GM12878 (cell line): ENCODE data around the gene CACNA1B. TPM values are rescaled to one million over a fixed set of nuclear protein-coding genes. Genes with fewer than 3 reads are reported as not detected.

Experiments
- ATAC-seq: fragments of 200-7000 bp; cut with Tn5 transposase; 3 replicates; pipeline ENCODE4 v1.9.1; 2020; ENCODE audit warnings: mild to moderate bottlenecking, moderate library complexity
- BruUV-seq: library from RNA; stranded (reverse); fragments of 400-500 nt; replicated peaks from 2 replicates; lab custom pipeline; 2021; lab: Mats Ljungman, UMichigan
- CTCF ChIA-PET: fragments of 300-600 bp; sonication (Branson Sonifier 250); formaldehyde crosslinking; extraction: SDS; loops from one replicate; lab custom pipeline; 2021; ENCODE audit warnings: inconsistent platforms; lab: Yijun Ruan, JAX
- POLR2A ChIA-PET: fragments of 350-600 bp; formaldehyde crosslinking; extraction: SDS; loops from one replicate; lab custom pipeline; 2021; ENCODE audit warnings: inconsistent platforms; lab: Charles Lee
- RAD21 ChIA-PET: fragments of 300-600 bp; sonication (Branson Sonifier 250); formaldehyde crosslinking; loops from one replicate; lab custom pipeline; 2023; ENCODE audit warnings: antibody characterized with exemption; ENCODE audit not compliant: unreplicated experiment; lab: Charles Lee
- SMC1A ChIA-PET: fragments of 300-600 bp; sonication (Branson Sonifier 250); formaldehyde crosslinking; loops from one replicate; lab custom pipeline; 2023; ENCODE audit not compliant: unreplicated experiment, uncharacterized antibody; lab: Charles Lee
- DNase-seq: peaks from one replicate; pipeline ENCODE4 v3.0.0-alpha.2; 2011; ENCODE audit warnings: low read depth, low spot score
- FAIRE-seq: peaks from 3 replicates; lab custom pipeline; 2011; peaks lifted over from hg19 to GRCh38; lab: Jason Lieb, UNC
- H2AFZ ChIP-seq: 2 replicates; pipeline ENCODE4 v1.6.0; 2011; ENCODE audit warnings: low read depth, low read length, control low read depth; ENCODE audit not compliant: control insufficient read depth
- H3K27ac ChIP-seq: 2 replicates; pipeline ENCODE4 v1.5.1; 2011; ENCODE audit warnings: control low read depth; ENCODE audit not compliant: control insufficient read depth, insufficient read depth
- H3K27me3 ChIP-seq, 2 experiments: replicated peaks in 1 of 2; 2 replicates each; pipeline versions ENCODE4 v1.6.0 to v1.6.1; 2011; ENCODE audit warnings: low read length in 1 of 2; ENCODE audit not compliant: control insufficient read depth in 2 of 2, insufficient read depth in 2 of 2
- H3K36me3 ChIP-seq, 2 experiments: 2 replicates each; pipeline ENCODE4 v1.5.1; 2011; ENCODE audit warnings: low read length in 1 of 2; ENCODE audit not compliant: control insufficient read depth in 2 of 2, insufficient read depth in 2 of 2
- H3K4me1 ChIP-seq: 2 replicates; pipeline ENCODE4 v1.6.1; 2011; ENCODE audit warnings: mild to moderate bottlenecking, low read length, moderate library complexity, mixed read lengths; ENCODE audit not compliant: control insufficient read depth, insufficient read depth
- H3K4me2 ChIP-seq: 2 replicates; pipeline ENCODE4 v1.6.0; 2011; ENCODE audit warnings: control low read depth; ENCODE audit not compliant: control insufficient read depth, insufficient read depth
- H3K4me3 ChIP-seq: fragments of 200-600 bp; sonication (generic); 2 replicates; pipeline ENCODE4 v1.5.1; 2016
- H3K79me2 ChIP-seq: 2 replicates; pipeline ENCODE4 v1.6.0; 2011; ENCODE audit warnings: low read length; ENCODE audit not compliant: control insufficient read depth, insufficient read depth
- H3K9ac ChIP-seq: 2 replicates; pipeline ENCODE4 v1.8.0; 2011; ENCODE audit warnings: low read length, control low read depth, mixed read lengths; ENCODE audit not compliant: control insufficient read depth, insufficient read depth
- H3K9me3 ChIP-seq: replicated peaks from 3 replicates; pipeline ENCODE4 v1.5.1; 2011; ENCODE audit warnings: mild to moderate bottlenecking, low read length; ENCODE audit not compliant: control insufficient read depth, insufficient read depth
- H4K20me1 ChIP-seq: 2 replicates; pipeline ENCODE4 v1.6.0; 2011; ENCODE audit not compliant: control insufficient read depth, insufficient read depth
- CBX5 ChIP-seq: sonication (generic); IDR thresholded peaks from 2 replicates; pipeline ENCODE4 v1.6.1; 2016; ENCODE audit warnings: low read depth, moderate library complexity, mild to moderate bottlenecking, inconsistent platforms
- FOXM1 ChIP-seq: IDR thresholded peaks from 2 replicates; pipeline ENCODE4 v1.6.1; 2012; ENCODE audit warnings: low read depth, mild to moderate bottlenecking, inconsistent platforms, low read length, moderate library complexity
- GATAD2B ChIP-seq: fragments of 450-650 bp; conservative IDR thresholded peaks from 2 replicates; pipeline ENCODE4 v1.6.1; 2017; ENCODE audit warnings: low read depth, mild to moderate bottlenecking, moderate library complexity
- HDGF ChIP-seq: fragments of 450-650 bp; IDR thresholded peaks from 2 replicates; pipeline ENCODE4 v1.6.1; 2016; ENCODE audit warnings: antibody characterized with exemption
- MYC ChIP-seq: IDR thresholded peaks from 2 replicates; pipeline ENCODE4 v1.6.1; 2011; ENCODE audit warnings: mild to moderate bottlenecking, low read length, moderate library complexity, inconsistent platforms; ENCODE audit not compliant: insufficient read depth, insufficient replicate concordance, insufficient read length, severe bottlenecking
- NFXL1 ChIP-seq: fragments of 450-650 bp; IDR thresholded peaks from 2 replicates; pipeline ENCODE4 v1.6.1; 2017; ENCODE audit warnings: antibody characterized with exemption, mild to moderate bottlenecking, borderline replicate concordance
- NRF1 ChIP-seq: conservative IDR thresholded peaks from 2 replicates; pipeline ENCODE4 v1.6.1; 2011; ENCODE audit warnings: mild to moderate bottlenecking, low read depth, low read length, improper control_type of control experiment
- PAX5 ChIP-seq: IDR thresholded peaks from 2 replicates; pipeline ENCODE4 v1.6.1; 2011; ENCODE audit warnings: low read depth, low read length, borderline replicate concordance
- POLR2A ChIP-seq: IDR thresholded peaks from 2 replicates; pipeline ENCODE4 v1.6.1; 2011; ENCODE audit warnings: low read depth, mild to moderate bottlenecking, low read length
- RAD51 ChIP-seq: fragments of 450-650 bp; IDR thresholded peaks from 2 replicates; pipeline ENCODE4 v1.6.1; 2016; ENCODE audit warnings: moderate library complexity, mild to moderate bottlenecking, inconsistent platforms
- SMARCA5 ChIP-seq: fragments of 450-650 bp; IDR thresholded peaks from 2 replicates; pipeline ENCODE4 v1.6.1; 2017; ENCODE audit warnings: mild to moderate bottlenecking
- SPI1 ChIP-seq: IDR thresholded peaks from 2 replicates; pipeline ENCODE4 v1.6.1; 2011; ENCODE audit warnings: low read depth, mild to moderate bottlenecking, low read length, moderate library complexity, borderline replicate concordance; ENCODE audit not compliant: insufficient read depth
- ZBED1 ChIP-seq: IDR thresholded peaks from 2 replicates; pipeline ENCODE4 v1.6.1; 2016; ENCODE audit warnings: borderline replicate concordance
- ZNF384 ChIP-seq: IDR thresholded peaks from 2 replicates; pipeline ENCODE4 v1.6.1; 2012; ENCODE audit warnings: low read depth, mild to moderate bottlenecking, low read length, improper control_type of control experiment, borderline replicate concordance
- WGBS: methylation state at CpG from one replicate; pipeline ENCODE4 v1.1.6; 2016; ENCODE audit warnings: low lambda C conversion rate; ENCODE audit not compliant: insufficient replicate concordance, insufficient coverage; ENCODE audit errors: missing lambda C conversion rate; 5-methylcytosine and 5-hydroxymethylcytosine counted together
- in situ Hi-C: fragments of 300-500 bp; cut with MboI; formaldehyde crosslinking; loops from 9 replicates; pipeline ENCODE4 v1.14.3; 2018; ENCODE audit warnings: mixed read lengths
- intact Hi-C: fragments of 100-400 bp; cut with micrococcal nuclease; formaldehyde crosslinking; loops from one replicate; pipeline ENCODE4 v1.14.2; 2022; ENCODE audit not compliant: unreplicated experiment
- polyA plus RNA-seq, 11 experiments: library from polyadenylated mRNA; depleted of rRNA in 4 of 11; unstranded in 6 of 11; stranded (reverse) in 5 of 11; fragments of >200 nt; fragmentation: Nextera tagmentation in 4 of 11; fragmentation: Illumina TruSeq in 1 of 11; extraction: Ambion mirVana in 4 of 11; extraction: Trizol in 1 of 11; gene quantifications; 1 replicate in 1 of 11; 2 replicates in 10 of 11; pipeline versions ENCODE4 v1.2.1 to v1.2.3, GENCODE V29; 2011 to 2016; ENCODE audit warnings: inconsistent platforms in 2 of 11, missing spikeins in 2 of 11, low read depth in 1 of 11
- total RNA-seq, 4 experiments: library from RNA; depleted of rRNA in 3 of 4; stranded (reverse); fragments of >200 nt in 3 of 4; fragmentation: Illumina TruSeq in 1 of 4; extraction: Trizol in 1 of 4; gene quantifications; 2 replicates each; pipeline versions ENCODE4 v1.2.1 to v1.2.3, GENCODE V29; 2013 to 2021
- TF ChIP-seq, protein P1 (sequence below): fragments of 450-650 bp; IDR thresholded peaks from 2 replicates; pipeline ENCODE4 v1.6.1; 2018; ENCODE audit warnings: mild to moderate bottlenecking, low read depth, moderate library complexity; ENCODE audit not compliant: partially characterized antibody
- TF ChIP-seq, protein P2 (sequence below): fragments of 450-650 bp; IDR thresholded peaks from 2 replicates; pipeline ENCODE4 v1.6.1; 2018; ENCODE audit warnings: borderline replicate concordance, mild to moderate bottlenecking; ENCODE audit not compliant: partially characterized antibody

Gene CACNA1B
- total and polyA plus RNA-seq, 10 of the 15 experiments (the other 5 are each of a cell fraction or from before 2014, with no cell fraction given) = 0.01 to 0.03 (median 0.01) TPM; not detected in 7

DNA sequence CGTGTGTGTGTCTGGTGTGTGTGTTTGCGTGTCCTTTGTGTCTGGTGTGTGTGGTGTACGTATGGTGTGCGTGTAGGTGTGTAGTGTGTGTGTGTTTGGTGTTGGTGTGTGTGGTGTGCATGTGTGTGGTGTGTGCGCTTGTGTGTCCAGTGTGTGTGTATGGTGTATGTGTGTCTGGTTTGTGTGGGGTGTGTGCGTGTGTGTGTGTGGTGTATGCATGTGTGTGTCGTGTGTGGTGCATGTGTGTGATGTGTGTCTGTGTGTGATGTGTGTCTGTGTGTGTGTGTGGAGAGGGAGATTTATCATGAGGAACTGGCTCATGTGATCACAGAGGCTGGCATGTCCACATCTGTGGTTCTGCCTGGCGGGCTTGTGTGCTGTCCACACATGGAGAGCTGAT, 71.7 kb downstream of the CACNA1B start:
- intact Hi-C loops = no loop called here
- Histone ChIP-seq H3K4me1 (no peaks in the 10 kb centered on the region), H3K27ac (no peak overlapping the region)
- no TSS peak for BruUV-seq
- 91% methylated on average over 8 of the region's 8 CpGs for WGBS
- TF ChIP-seq RAD51 (no peak), NRF1 (no peak), PAX5 (no peak), SMARCA5 (no peak), POLR2A (no peak), GATAD2B (no peak), NFXL1 (no peak), ZBED1 (no peak), SPI1 (no peak), CBX5 (no peak), MYC (no peak), FOXM1 (no peak), ZNF384 (no peak), HDGF (no peak)
- TF ChIP-seq, protein P1, sequence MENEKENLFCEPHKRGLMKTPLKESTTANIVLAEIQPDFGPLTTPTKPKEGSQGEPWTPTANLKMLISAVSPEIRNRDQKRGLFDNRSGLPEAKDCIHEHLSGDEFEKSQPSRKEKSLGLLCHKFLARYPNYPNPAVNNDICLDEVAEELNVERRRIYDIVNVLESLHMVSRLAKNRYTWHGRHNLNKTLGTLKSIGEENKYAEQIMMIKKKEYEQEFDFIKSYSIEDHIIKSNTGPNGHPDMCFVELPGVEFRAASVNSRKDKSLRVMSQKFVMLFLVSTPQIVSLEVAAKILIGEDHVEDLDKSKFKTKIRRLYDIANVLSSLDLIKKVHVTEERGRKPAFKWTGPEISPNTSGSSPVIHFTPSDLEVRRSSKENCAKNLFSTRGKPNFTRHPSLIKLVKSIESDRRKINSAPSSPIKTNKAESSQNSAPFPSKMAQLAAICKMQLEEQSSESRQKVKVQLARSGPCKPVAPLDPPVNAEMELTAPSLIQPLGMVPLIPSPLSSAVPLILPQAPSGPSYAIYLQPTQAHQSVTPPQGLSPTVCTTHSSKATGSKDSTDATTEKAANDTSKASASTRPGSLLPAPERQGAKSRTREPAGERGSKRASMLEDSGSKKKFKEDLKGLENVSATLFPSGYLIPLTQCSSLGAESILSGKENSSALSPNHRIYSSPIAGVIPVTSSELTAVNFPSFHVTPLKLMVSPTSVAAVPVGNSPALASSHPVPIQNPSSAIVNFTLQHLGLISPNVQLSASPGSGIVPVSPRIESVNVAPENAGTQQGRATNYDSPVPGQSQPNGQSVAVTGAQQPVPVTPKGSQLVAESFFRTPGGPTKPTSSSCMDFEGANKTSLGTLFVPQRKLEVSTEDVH = no peak
- TF ChIP-seq, protein P2, sequence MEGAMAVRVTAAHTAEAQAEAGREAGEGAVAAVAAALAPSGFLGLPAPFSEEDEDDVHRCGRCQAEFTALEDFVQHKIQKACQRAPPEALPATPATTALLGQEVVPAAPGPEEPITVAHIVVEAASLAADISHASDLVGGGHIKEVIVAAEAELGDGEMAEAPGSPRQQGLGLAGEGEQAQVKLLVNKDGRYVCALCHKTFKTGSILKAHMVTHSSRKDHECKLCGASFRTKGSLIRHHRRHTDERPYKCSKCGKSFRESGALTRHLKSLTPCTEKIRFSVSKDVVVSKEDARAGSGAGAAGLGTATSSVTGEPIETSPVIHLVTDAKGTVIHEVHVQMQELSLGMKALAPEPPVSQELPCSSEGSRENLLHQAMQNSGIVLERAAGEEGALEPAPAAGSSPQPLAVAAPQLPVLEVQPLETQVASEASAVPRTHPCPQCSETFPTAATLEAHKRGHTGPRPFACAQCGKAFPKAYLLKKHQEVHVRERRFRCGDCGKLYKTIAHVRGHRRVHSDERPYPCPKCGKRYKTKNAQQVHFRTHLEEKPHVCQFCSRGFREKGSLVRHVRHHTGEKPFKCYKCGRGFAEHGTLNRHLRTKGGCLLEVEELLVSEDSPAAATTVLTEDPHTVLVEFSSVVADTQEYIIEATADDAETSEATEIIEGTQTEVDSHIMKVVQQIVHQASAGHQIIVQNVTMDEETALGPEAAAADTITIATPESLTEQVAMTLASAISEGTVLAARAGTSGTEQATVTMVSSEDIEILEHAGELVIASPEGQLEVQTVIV = no peak
- TF ChIP-seq, all 136 proteins: peak for 0
- SMC1A ChIA-PET = no interaction called here
- no peak for DNase-seq
- no peak overlapping the region for H2AFZ ChIP-seq
- H3K4me2 ChIP-seq = no peak overlapping the region
- CTCF ChIA-PET = no interaction called here
- H3K4me3 ChIP-seq = no peak overlapping the region
- no peaks in the 10 kb centered on the region for H3K79me2 ChIP-seq
- peaks cover 4% of the 10 kb centered on the region; the same call in 2 of the 3 replicates for H3K9me3 ChIP-seq
- RAD21 ChIA-PET = no interaction called here
- POLR2A ChIA-PET = interaction anchor here (0.6 kb wide), 1 partner anchor 44 kb away, joined by 5 read pairs; no protein-coding TSS in a partner anchor
- H3K9ac ChIP-seq = no peak overlapping the region
- ATAC-seq = no peak
- no peaks in the 10 kb centered on the region for H3K36me3 ChIP-seq
- FAIRE-seq = no peak
- H4K20me1 ChIP-seq = no peaks in the 10 kb centered on the region
- in situ Hi-C loops = no loop called here
- H3K27me3 ChIP-seq = no peaks in the 10 kb centered on the region
